Measurements from ENCODE around the gene PPP1R9A.
"Not testable (repeated sequence)": the region's sequence is repeated elsewhere in the genome, so short reads cannot be mapped to it uniquely, and the experiment has no call there.

Gene PPP1R9A

GRCh38 chr7:95004618-95005247, 97.3 kb downstream of the PPP1R9A start:
- Histone ChIP-seq H3K36me3 (ENCODE audit: insufficient read depth, low read length) (no peaks in the 10 kb centered on the region), H3K9ac (ENCODE audit: low read depth, low read length, poor library complexity, severe bottlenecking) (no peak overlapping the region), H4K20me1 (ENCODE audit: insufficient read depth, low read length, poor library complexity, severe bottlenecking) (no peaks in the 10 kb centered on the region), H3F3A (ENCODE audit: low read depth) (no peaks in the 10 kb centered on the region), H3K9me3 (ENCODE audit: insufficient read depth, low read depth, low read length) (no peaks in the 10 kb centered on the region), H3K4me2 (ENCODE audit: low read depth, low read length, poor library complexity, severe bottlenecking) (no peak overlapping the region), H3K79me2 (ENCODE audit: insufficient read depth, low read length) (no peaks in the 10 kb centered on the region), H3K4me3 (ENCODE audit: low read length, poor library complexity, severe bottlenecking) (no peak overlapping the region), H3K4me1 (ENCODE audit: insufficient read depth, low read length, poor library complexity, severe bottlenecking) (no peaks in the 10 kb centered on the region), H3K9me2 (replicated peaks; ENCODE audit: low read depth, low read length) (no peaks in the 10 kb centered on the region), H2AFZ (ENCODE audit: low read length) (no peak overlapping the region), H3K27me3 (ENCODE audit: insufficient read depth, low read length, poor library complexity, severe bottlenecking) (no peaks in the 10 kb centered on the region)
- TF ChIP-seq CTCF (conservative IDR thresholded peaks at IDR 0.05; ENCODE audit: low read length) (no peak), EZH2phosphoT487 (IDR thresholded peaks at IDR 0.05; ENCODE audit: borderline replicate concordance) (no peak)

- Histone ChIP-seq H3F3A (ENCODE audit: low read depth) (no peaks in the 10 kb centered on the region), H3K4me1 (ENCODE audit: insufficient read depth, low read length, poor library complexity, severe bottlenecking) (no peaks in the 10 kb centered on the region), H3K4me2 (ENCODE audit: low read depth, low read length, poor library complexity, severe bottlenecking) (no peak overlapping the region), H3K9me3 (ENCODE audit: insufficient read depth, low read depth, low read length) (no peaks in the 10 kb centered on the region), H3K4me3 (ENCODE audit: low read length, poor library complexity, severe bottlenecking) (no peak overlapping the region), H3K27me3 (ENCODE audit: insufficient read depth, low read length, poor library complexity, severe bottlenecking) (no peaks in the 10 kb centered on the region), H3K79me2 (ENCODE audit: insufficient read depth, low read length) (no peaks in the 10 kb centered on the region), H2AFZ (ENCODE audit: low read length) (no peak overlapping the region), H3K36me3 (ENCODE audit: insufficient read depth, low read length) (no peaks in the 10 kb centered on the region), H3K9ac (ENCODE audit: low read depth, low read length, poor library complexity, severe bottlenecking) (no peak overlapping the region), H3K9me2 (replicated peaks; ENCODE audit: low read depth, low read length) (no peaks in the 10 kb centered on the region), H4K20me1 (ENCODE audit: insufficient read depth, low read length, poor library complexity, severe bottlenecking) (no peaks in the 10 kb centered on the region)
- TF ChIP-seq CTCF (conservative IDR thresholded peaks at IDR 0.05; ENCODE audit: low read length) (no peak), EZH2phosphoT487 (IDR thresholded peaks at IDR 0.05; ENCODE audit: borderline replicate concordance) (no peak)
These were observed 98.6 kb downstream of the PPP1R9A start for GRCh38 chr7:95006010-95006409.

- not testable (repeated sequence) for H3K4me3 ChIP-seq (ENCODE audit: low read length, poor library complexity, severe bottlenecking); H3K4me2 ChIP-seq (ENCODE audit: low read depth, low read length, poor library complexity, severe bottlenecking); H3K79me2 ChIP-seq (ENCODE audit: insufficient read depth, low read length); H3F3A ChIP-seq (ENCODE audit: low read depth); H3K4me1 ChIP-seq (ENCODE audit: insufficient read depth, low read length, poor library complexity, severe bottlenecking); H2AFZ ChIP-seq (ENCODE audit: low read length); H3K36me3 ChIP-seq (ENCODE audit: insufficient read depth, low read length); H3K9me2 ChIP-seq (replicated peaks; ENCODE audit: low read depth, low read length); H4K20me1 ChIP-seq (ENCODE audit: insufficient read depth, low read length, poor library complexity, severe bottlenecking); H3K9ac ChIP-seq (ENCODE audit: low read depth, low read length, poor library complexity, severe bottlenecking); H3K27me3 ChIP-seq (ENCODE audit: insufficient read depth, low read length, poor library complexity, severe bottlenecking); H3K9me3 ChIP-seq (ENCODE audit: insufficient read depth, low read depth, low read length)
These were observed 101.4 kb downstream of the PPP1R9A start for GRCh38 chr7:95008773-95009172.
